Measurements from ENCODE around the gene SPTBN1. TPM values are rescaled to one million over a fixed set of nuclear protein-coding genes. Genes with fewer than 3 reads are reported as not detected.

Gene SPTBN1
- total and polyA plus RNA-seq, 2 of the 13 experiments (the other 11 are each of a cell fraction or from before 2014, with no cell fraction given): 123 to 299 TPM

DNA sequence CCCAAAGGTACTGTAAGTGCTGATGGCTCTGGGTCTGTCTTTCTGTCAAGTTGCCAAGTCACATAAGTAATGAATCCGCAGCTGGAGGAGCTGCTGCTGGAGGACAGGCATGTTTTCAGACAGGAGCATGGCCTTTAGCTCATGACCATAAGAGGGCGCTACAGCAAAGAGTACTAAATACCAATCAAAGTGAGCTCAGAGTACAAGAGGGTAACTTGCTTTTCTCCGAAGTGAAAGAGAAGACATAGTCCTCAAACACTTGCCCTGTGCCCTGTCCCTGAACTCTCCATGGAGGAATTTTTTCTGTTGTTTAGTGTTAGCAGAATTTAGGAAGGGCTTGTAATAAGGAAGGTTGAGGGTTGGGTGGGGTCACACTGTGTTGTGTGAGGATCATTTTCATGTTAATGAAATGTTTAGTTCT lies 209.3 kb downstream of the SPTBN1 start (continued):
- peak in 1 of 2 experiments; percentile 13; a peak in 1 of 4 replicates for TF ChIP-seq HMGXB4 (CRISPR knock-in tag; IDR thresholded peaks at IDR 0.05; ENCODE audit: borderline replicate concordance in 1 of 2, low read depth in 1 of 2)
- no peak for TF ChIP-seq ZFP36L1 (CRISPR knock-in tag; IDR thresholded peaks at IDR 0.05)
- no peak for TF ChIP-seq ZNF124 (CRISPR knock-in tag; IDR thresholded peaks at IDR 0.05)
- no peak for TF ChIP-seq ZNF260 (CRISPR knock-in tag; IDR thresholded peaks at IDR 0.05; ENCODE audit: borderline replicate concordance, low read depth)
- TF ChIP-seq ZNF776 (CRISPR knock-in tag; IDR thresholded peaks at IDR 0.05): no peak
- TF ChIP-seq CTCF (CRISPR knock-in tag; IDR thresholded peaks at IDR 0.05): peak; percentile 84
- no peak for TF ChIP-seq ZNF10 (CRISPR knock-in tag; IDR thresholded peaks at IDR 0.05; ENCODE audit: borderline replicate concordance, low read depth)
- TF ChIP-seq EP300 (IDR thresholded peaks at IDR 0.05; ENCODE audit: low read depth in 2 of 2, low read length in 2 of 2): peak in 1 of 2 experiments; percentile 24; a peak in 1 of 4 replicates
- no peak for TF ChIP-seq EP300 (CRISPR knock-in tag; IDR thresholded peaks at IDR 0.05; ENCODE audit: borderline replicate concordance)
- no peak for TF ChIP-seq ZMYM3 (CRISPR knock-in tag; IDR thresholded peaks at IDR 0.05)
- TF ChIP-seq ZNF431 (CRISPR knock-in tag; IDR thresholded peaks at IDR 0.05; ENCODE audit: borderline replicate concordance, low read depth): no peak
- TF ChIP-seq, protein P1, sequence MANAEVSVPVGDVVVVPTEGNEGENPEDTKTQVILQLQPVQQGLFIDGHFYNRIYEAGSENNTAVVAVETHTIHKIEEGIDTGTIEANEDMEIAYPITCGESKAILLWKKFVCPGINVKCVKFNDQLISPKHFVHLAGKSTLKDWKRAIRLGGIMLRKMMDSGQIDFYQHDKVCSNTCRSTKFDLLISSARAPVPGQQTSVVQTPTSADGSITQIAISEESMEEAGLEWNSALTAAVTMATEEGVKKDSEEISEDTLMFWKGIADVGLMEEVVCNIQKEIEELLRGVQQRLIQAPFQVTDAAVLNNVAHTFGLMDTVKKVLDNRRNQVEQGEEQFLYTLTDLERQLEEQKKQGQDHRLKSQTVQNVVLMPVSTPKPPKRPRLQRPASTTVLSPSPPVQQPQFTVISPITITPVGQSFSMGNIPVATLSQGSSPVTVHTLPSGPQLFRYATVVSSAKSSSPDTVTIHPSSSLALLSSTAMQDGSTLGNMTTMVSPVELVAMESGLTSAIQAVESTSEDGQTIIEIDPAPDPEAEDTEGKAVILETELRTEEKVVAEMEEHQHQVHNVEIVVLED (CRISPR knock-in tag; IDR thresholded peaks at IDR 0.05; ENCODE audit: borderline replicate concordance): no peak
- TF ChIP-seq, protein P2, sequence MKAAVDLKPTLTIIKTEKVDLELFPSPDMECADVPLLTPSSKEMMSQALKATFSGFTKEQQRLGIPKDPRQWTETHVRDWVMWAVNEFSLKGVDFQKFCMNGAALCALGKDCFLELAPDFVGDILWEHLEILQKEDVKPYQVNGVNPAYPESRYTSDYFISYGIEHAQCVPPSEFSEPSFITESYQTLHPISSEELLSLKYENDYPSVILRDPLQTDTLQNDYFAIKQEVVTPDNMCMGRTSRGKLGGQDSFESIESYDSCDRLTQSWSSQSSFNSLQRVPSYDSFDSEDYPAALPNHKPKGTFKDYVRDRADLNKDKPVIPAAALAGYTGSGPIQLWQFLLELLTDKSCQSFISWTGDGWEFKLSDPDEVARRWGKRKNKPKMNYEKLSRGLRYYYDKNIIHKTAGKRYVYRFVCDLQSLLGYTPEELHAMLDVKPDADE (CRISPR knock-in tag; IDR thresholded peaks at IDR 0.05): no peak
- TF ChIP-seq STAG1 (CRISPR knock-in tag; IDR thresholded peaks at IDR 0.05): peak; percentile 72
- TF ChIP-seq ZSCAN20 (CRISPR knock-in tag; IDR thresholded peaks at IDR 0.05; ENCODE audit: borderline replicate concordance): no peak
- TF ChIP-seq FOXK1 (CRISPR knock-in tag; IDR thresholded peaks at IDR 0.05; ENCODE audit: borderline replicate concordance, low read depth): peak; percentile 20; the same call in 1 of the 2 replicates
- TF ChIP-seq ZNF891 (CRISPR knock-in tag; IDR thresholded peaks at IDR 0.05): no peak
- TF ChIP-seq HNF4G (IDR thresholded peaks at IDR 0.05; ENCODE audit: borderline replicate concordance, low read depth, low read length): no peak
- TF ChIP-seq HNF4G (CRISPR knock-in tag; IDR thresholded peaks at IDR 0.05; ENCODE audit: borderline replicate concordance, low read depth): no peak
- TF ChIP-seq ZFX (CRISPR knock-in tag; IDR thresholded peaks at IDR 0.05; ENCODE audit: low read depth): peak; percentile 14; the same call in 1 of the 2 replicates
- no peak; the same call in 2 of the 3 replicates for TF ChIP-seq MXI1 (IDR thresholded peaks at IDR 0.05; ENCODE audit: borderline replicate concordance, low read depth, low read length)
- TF ChIP-seq U2AF2 (IDR thresholded peaks at IDR 0.05; ENCODE audit: low read depth, low read length): no peak
- no peak for TF ChIP-seq BATF2 (CRISPR knock-in tag; IDR thresholded peaks at IDR 0.05)
